Pancreas (tissue), 10 donors: ENCODE measurements around the gene CBLN3. TPM values are rescaled to one million over a fixed set of nuclear protein-coding genes. Genes with fewer than 3 reads are reported as not detected.
"Not testable (repeated sequence)": the region's sequence is repeated elsewhere in the genome, so short reads cannot be mapped to it uniquely, and the experiment has no call there.

ENCODE experiments used
- ATAC-seq, 4 donors: fragments of 200-7000 bp; cut with Tn5 transposase; one replicate each; pipeline versions ENCODE4 v1.8.0 to v1.9.1; 2020; ENCODE audit warnings: mild to moderate bottlenecking in 4 of 4, moderate library complexity in 4 of 4
- DNase-seq, 6 donors: peaks; one replicate each; pipeline ENCODE4 v3.0.0-alpha.2; 2020
- FAIRE-seq: peaks from 2 replicates; lab custom pipeline; 2012; peaks lifted over from hg19 to GRCh38; lab: Jason Lieb, UNC
- H3K27ac ChIP-seq, 4 donors: fragments of 200-600 bp; sonication (generic); 1 replicate in 3 of 4; 2 replicates in 1 of 4; pipeline versions ENCODE4 v1.5.0 to v1.8.0; 2020
- H3K27me3 ChIP-seq, 4 donors: fragments of 200-600 bp; one replicate each; pipeline ENCODE4 v1.8.0; 2021
- H3K36me3 ChIP-seq, 3 donors: fragments of 200-600 bp; sonication (generic) in 1 of 3; one replicate each; pipeline versions ENCODE4 v1.5.0 to v1.8.0; 2020 to 2021
- H3K4me1 ChIP-seq, 3 donors: fragments of 200-600 bp; one replicate each; pipeline ENCODE4 v1.8.0; 2021
- H3K4me3 ChIP-seq, 4 donors: fragments of 200-600 bp; sonication (generic) in 2 of 4; one replicate each; pipeline versions ENCODE4 v1.5.0 to v1.8.0; 2020 to 2021
- H3K9me3 ChIP-seq, 4 donors: fragments of 200-600 bp; one replicate each; pipeline ENCODE4 v1.8.0; 2021
- CTCF ChIP-seq, 4 donors: fragments of 200-600 bp; sonication (generic) in 3 of 4; IDR thresholded peaks; one replicate each; pipeline versions ENCODE4 v1.5.0 to v1.8.0; 2021; ENCODE audit warnings: antibody characterized with exemption in 4 of 4
- WGBS, 2 donors: extraction: QIAGEN DNeasy Blood & Tissue Kit; methylation state at CpG; one replicate each; pipeline ENCODE4 v1.1.7; 2013; 5-methylcytosine and 5-hydroxymethylcytosine counted together
- intact Hi-C, 3 donors: fragments of 100-400 bp; cut with DNase I; formaldehyde crosslinking; loops; one replicate each; pipeline versions ENCODE4 v1.11.1 to v1.14.2; 2022
- polyA plus RNA-seq, 2 donors: library from polyadenylated mRNA; stranded (reverse); fragments of 200-250 nt; gene quantifications; one replicate each; pipeline ENCODE4 v1.2.3, GENCODE V29; 2013
- total RNA-seq, 6 donors: library from RNA; stranded (reverse); fragmentation: NEBNext Ultra II Directional in 4 of 6; extraction: Animal tissue kit (Norgen Biotek cat#: 25700) in 4 of 6; gene quantifications; one replicate each; pipeline versions ENCODE4 v1.2.1 to v1.2.4, GENCODE V29; 2021 to 2023
- donor health status: healthy with polysubstance abuse.
- donor health status: DM: no; HTN: no; CAD: no; lungs with moderate emphysema.
- donor health status: DM: no; HTN: no; CAD: no.
- donor health status: control.
- donor health status: control.
- donor health status: Bipolar disorder and iron deficiency.
- donor health status: DM: yes; HTN: yes; CAD: no.
- donor health status: DM: no; HTN: no; CAD: no.
- donor health status: DM: no; HTN: no; CAD: no.
- donor health status: DM: yes; HTN: yes; CAD: no.

Gene CBLN3
- total RNA-seq (1 to 10 TPM in 1 of 6 donors, under 1 TPM in 5; 0.47 to 5.6 (median 0.75) TPM), polyA plus RNA-seq (1 to 10 TPM in 1 of 2 donors, under 1 TPM in 1; 0.91 to 1.4 TPM)

- peak; percentile 88 to 95 (median 91) for DNase-seq
- Histone ChIP-seq H3K27me3 (no peaks in the 10 kb centered on the region), H3K9me3 (no peaks in the 10 kb centered on the region), H3K27ac (peak within 1 kb of the TSS; percentile 88 to 96 (median 94)), H3K4me1 (peaks cover 11 to 53% (median 50%) of the 10 kb centered on the region in 3 donors), H3K4me3 (peak within 1 kb of the TSS; percentile 58 to 78 (median 70)), H3K36me3 (peaks cover 0 to 11% (median 3%) of the 10 kb centered on the region in 3 donors)
- intact Hi-C loops, result loop anchor here (5.0 to 10.0 kb wide), 3 partner anchors 57 to 97 kb away; partner anchors contain the start of genes ADCY4 (in 1 of the 3) and RIPK3 (in 1 of the 3)
- 5% methylated on average over 56 to 57 of the region's 57 CpGs for WGBS, 2 donors
- peak; percentile 76 to 86 (median 80) for ATAC-seq
- no peak for FAIRE-seq
- TF ChIP-seq CTCF (IDR thresholded peaks at IDR 0.05), result no peak
Measured at GRCh38 chr14:24429395-24430142, at the start of gene CBLN3, which contains the start of gene KHNYN. Gene CBLN3 (minus strand): TSS chr14:24429668. CDS start chr14:24429054, 614 bp downstream. Gene KHNYN (plus strand): TSS chr14:24429954. CDS start chr14:24430731, 777 bp downstream.

- H3K4me1 ChIP-seq, result no peaks in the 10 kb centered on the region
- intact Hi-C loops, result no loop called here
- ATAC-seq, result no peak
- no peak overlapping the region for H3K4me3 ChIP-seq
- TF ChIP-seq CTCF (IDR thresholded peaks at IDR 0.05), result no peak
- FAIRE-seq, result no peak
- no peaks in the 10 kb centered on the region for H3K27me3 ChIP-seq
- H3K27ac ChIP-seq, result no peak overlapping the region
- no peaks in the 10 kb centered on the region for H3K36me3 ChIP-seq
- H3K9me3 ChIP-seq, result no peaks in the 10 kb centered on the region
- no peak for DNase-seq
- WGBS, 2 donors, result 85 to 93% methylated on average over 4 of the region's 4 CpGs
Measured at GRCh38 chr14:24475261-24475660, 45.8 kb upstream of the CBLN3 start.

GRCh38 chr14:24473211-24473610 lies 43.7 kb upstream of the CBLN3 start:
- no peaks in the 10 kb centered on the region for H3K36me3 ChIP-seq
- DNase-seq, result peak in 1 of 6 donors; percentile 39
- H3K9me3 ChIP-seq, result no peaks in the 10 kb centered on the region
- no peak for FAIRE-seq
- no peak for ATAC-seq
- WGBS, 2 donors, result 68 to 94% methylated on average over 12 of the region's 12 CpGs
- intact Hi-C loops, result no loop called here
- no peak overlapping the region for H3K4me3 ChIP-seq
- no peak overlapping the region for H3K27ac ChIP-seq
- no peaks in the 10 kb centered on the region for H3K27me3 ChIP-seq
- H3K4me1 ChIP-seq, result no peaks in the 10 kb centered on the region
- no peak for TF ChIP-seq CTCF (IDR thresholded peaks at IDR 0.05)

- H3K36me3 ChIP-seq, intact Hi-C loops, DNase-seq, H3K4me1 ChIP-seq, FAIRE-seq, H3K9me3 ChIP-seq, H3K4me3 ChIP-seq, ATAC-seq, H3K27me3 ChIP-seq, H3K27ac ChIP-seq: not testable (repeated sequence)
- 85 to 94% methylated on average over 2 of the region's 2 CpGs for WGBS, 2 donors
Measured at GRCh38 chr14:24470450-24470849, 41.0 kb upstream of the CBLN3 start.

GRCh38 chr14:24465805-24466204 lies 36.3 kb upstream of the CBLN3 start:
- H3K27me3 ChIP-seq, result no peaks in the 10 kb centered on the region
- H3K4me3 ChIP-seq, result no peak overlapping the region
- intact Hi-C loops, result no loop called here
- no peak for ATAC-seq
- TF ChIP-seq CTCF (IDR thresholded peaks at IDR 0.05), result no peak
- no peaks in the 10 kb centered on the region for H3K9me3 ChIP-seq
- 92 to 95% methylated on average over 3 of the region's 3 CpGs for WGBS, 2 donors
- H3K4me1 ChIP-seq, result no peaks in the 10 kb centered on the region
- H3K36me3 ChIP-seq, result no peaks in the 10 kb centered on the region
- no peak for DNase-seq
- FAIRE-seq, result no peak
- no peak overlapping the region for H3K27ac ChIP-seq
